ENCODE measurements around the gene STAU1.
"Not testable (repeated sequence)": the region's sequence is repeated elsewhere in the genome, so short reads cannot be mapped to it uniquely, and the experiment has no call there.

The STAU1 gene

GRCh38 chr20:49203011-49203410, 14.9 kb upstream of the STAU1 start:
- DNase-seq (ENCODE audit: low read depth), result no peak

- DNase-seq (ENCODE audit: low read depth), result no peak
Measured at GRCh38 chr20:49199729-49200293, 11.7 kb upstream of the STAU1 start.

- DNase-seq (ENCODE audit: low read depth), result not testable (repeated sequence)
Measured at GRCh38 chr20:49192944-49193518, 4.9 kb upstream of the STAU1 start.

- no peak for DNase-seq (ENCODE audit: low read depth)
Measured at GRCh38 chr20:49187330-49187850, 744 bp downstream of the STAU1 start.

- DNase-seq (ENCODE audit: low read depth), result no peak
Measured at GRCh38 chr20:49186535-49187329, 1.4 kb downstream of the STAU1 start.

- DNase-seq (ENCODE audit: low read depth), result no peak
Measured at GRCh38 chr20:49185071-49185761, 2.9 kb downstream of the STAU1 start.

- no peak for DNase-seq (ENCODE audit: low read depth)
Measured at GRCh38 chr20:49184691-49185070, 3.5 kb downstream of the STAU1 start.

GRCh38 chr20:49184084-49184501, 4.0 kb downstream of the STAU1 start:
- not testable (repeated sequence) for DNase-seq (ENCODE audit: low read depth)

GRCh38 chr20:49183444-49183843, 4.7 kb downstream of the STAU1 start:
- no peak for DNase-seq (ENCODE audit: low read depth)

GRCh38 chr20:49181265-49181877, 6.8 kb downstream of the STAU1 start:
- no peak for DNase-seq (ENCODE audit: low read depth)

GRCh38 chr20:49179368-49180277, 8.5 kb downstream of the STAU1 start:
- no peak for DNase-seq (ENCODE audit: low read depth)

GRCh38 chr20:49174183-49174582, 14.0 kb downstream of the STAU1 start:
- no peak for DNase-seq (ENCODE audit: low read depth)

- no peak for DNase-seq (ENCODE audit: low read depth)
Measured at GRCh38 chr20:49172413-49172812, 15.7 kb downstream of the STAU1 start.

GRCh38 chr20:49171909-49172308, 16.2 kb downstream of the STAU1 start:
- DNase-seq (ENCODE audit: low read depth), result no peak

- DNase-seq (ENCODE audit: low read depth), result no peak
Measured at GRCh38 chr20:49170714-49171113, 17.4 kb downstream of the STAU1 start.

- DNase-seq (ENCODE audit: low read depth), result no peak
Measured at GRCh38 chr20:49169547-49169946, 18.6 kb downstream of the STAU1 start.

GRCh38 chr20:49168864-49169263, 19.3 kb downstream of the STAU1 start:
- DNase-seq (ENCODE audit: low read depth), result not testable (repeated sequence)

GRCh38 chr20:49167811-49168507, 20.2 kb downstream of the STAU1 start:
- DNase-seq (ENCODE audit: low read depth), result no peak

GRCh38 chr20:49166534-49167449, 21.3 kb downstream of the STAU1 start:
- no peak for DNase-seq (ENCODE audit: low read depth)

Measured in GM04504 (cell line).